ENCODE measurements around the gene VTI1A.

VTI1A gene

GRCh38 chr10:112821038-112821437 lies 374.0 kb downstream of the VTI1A start:
- WGBS (ENCODE audit: insufficient coverage, insufficient read length) = no CpG with 5 or more reads among the region's 19 CpGs
- DNase-seq (ENCODE audit: low read depth, low spot score) = no peak
- Histone ChIP-seq H3K4me3 (ENCODE audit: low read length) (no peak overlapping the region), H3K4me1 (ENCODE audit: control insufficient read depth, insufficient read depth, low read length) (no peaks in the 10 kb centered on the region), H3K27me3 (ENCODE audit: control insufficient read depth, insufficient read depth, low read length) (no peaks in the 10 kb centered on the region), H3K9me3 (ENCODE audit: control insufficient read depth, insufficient read depth, low read length) (no peaks in the 10 kb centered on the region), H3K27ac (ENCODE audit: low read length) (no peak overlapping the region), H3K36me3 (ENCODE audit: control insufficient read depth, insufficient read depth, low read length) (no peaks in the 10 kb centered on the region)

GRCh38 chr10:112821663-112822062 lies 374.6 kb downstream of the VTI1A start:
- WGBS (ENCODE audit: insufficient coverage, insufficient read length) = no CpG with 5 or more reads among the region's 7 CpGs
- DNase-seq (ENCODE audit: low read depth, low spot score) = no peak
- H3K36me3 ChIP-seq (ENCODE audit: control insufficient read depth, insufficient read depth, low read length) = no peaks in the 10 kb centered on the region
- H3K27ac ChIP-seq (ENCODE audit: low read length) = no peak overlapping the region
- no peaks in the 10 kb centered on the region for H3K4me1 ChIP-seq (ENCODE audit: control insufficient read depth, insufficient read depth, low read length)
- H3K9me3 ChIP-seq (ENCODE audit: control insufficient read depth, insufficient read depth, low read length) = no peaks in the 10 kb centered on the region
- H3K27me3 ChIP-seq (ENCODE audit: control insufficient read depth, insufficient read depth, low read length) = no peaks in the 10 kb centered on the region
- no peak overlapping the region for H3K4me3 ChIP-seq (ENCODE audit: low read length)

- no CpG with 5 or more reads among the region's 5 CpGs for WGBS (ENCODE audit: insufficient coverage, insufficient read length)
- Histone ChIP-seq H3K36me3 (ENCODE audit: control insufficient read depth, insufficient read depth, low read length) (no peaks in the 10 kb centered on the region), H3K4me3 (ENCODE audit: low read length) (no peak overlapping the region), H3K4me1 (ENCODE audit: control insufficient read depth, insufficient read depth, low read length) (no peaks in the 10 kb centered on the region), H3K9me3 (ENCODE audit: control insufficient read depth, insufficient read depth, low read length) (no peaks in the 10 kb centered on the region), H3K27ac (ENCODE audit: low read length) (no peak overlapping the region), H3K27me3 (ENCODE audit: control insufficient read depth, insufficient read depth, low read length) (no peaks in the 10 kb centered on the region)
- no peak for DNase-seq (ENCODE audit: low read depth, low spot score)
Observed at GRCh38 chr10:112823007-112823406, 376.0 kb downstream of the VTI1A start.

- H3K4me3 ChIP-seq (ENCODE audit: low read length) = no peak overlapping the region
- WGBS (ENCODE audit: insufficient coverage, insufficient read length) = no CpG with 5 or more reads among the region's 7 CpGs
- no peaks in the 10 kb centered on the region for H3K9me3 ChIP-seq (ENCODE audit: control insufficient read depth, insufficient read depth, low read length)
- DNase-seq (ENCODE audit: low read depth, low spot score) = no peak
- no peaks in the 10 kb centered on the region for H3K4me1 ChIP-seq (ENCODE audit: control insufficient read depth, insufficient read depth, low read length)
- H3K36me3 ChIP-seq (ENCODE audit: control insufficient read depth, insufficient read depth, low read length) = no peaks in the 10 kb centered on the region
- no peak overlapping the region for H3K27ac ChIP-seq (ENCODE audit: low read length)
- H3K27me3 ChIP-seq (ENCODE audit: control insufficient read depth, insufficient read depth, low read length) = no peaks in the 10 kb centered on the region
Observed at GRCh38 chr10:112823604-112824003, 376.6 kb downstream of the VTI1A start.

- Histone ChIP-seq H3K4me3 (ENCODE audit: low read length) (no peak overlapping the region), H3K36me3 (ENCODE audit: control insufficient read depth, insufficient read depth, low read length) (no peaks in the 10 kb centered on the region), H3K27ac (ENCODE audit: low read length) (no peak overlapping the region), H3K4me1 (ENCODE audit: control insufficient read depth, insufficient read depth, low read length) (peaks cover 1% of the 10 kb centered on the region; the same call in 1 of the 2 replicates), H3K9me3 (ENCODE audit: control insufficient read depth, insufficient read depth, low read length) (no peaks in the 10 kb centered on the region), H3K27me3 (ENCODE audit: control insufficient read depth, insufficient read depth, low read length) (no peaks in the 10 kb centered on the region)
- no peak for DNase-seq (ENCODE audit: low read depth, low spot score)
- no CpG with 5 or more reads among the region's 7 CpGs for WGBS (ENCODE audit: insufficient coverage, insufficient read length)
Observed at GRCh38 chr10:112826018-112826697, 379.1 kb downstream of the VTI1A start.

GRCh38 chr10:112827086-112827485 lies 380.1 kb downstream of the VTI1A start:
- H3K4me1 ChIP-seq (ENCODE audit: control insufficient read depth, insufficient read depth, low read length) = peaks cover 3% of the 10 kb centered on the region; the same call in 1 of the 2 replicates
- no peaks in the 10 kb centered on the region for H3K9me3 ChIP-seq (ENCODE audit: control insufficient read depth, insufficient read depth, low read length)
- no peaks in the 10 kb centered on the region for H3K27me3 ChIP-seq (ENCODE audit: control insufficient read depth, insufficient read depth, low read length)
- no CpG with 5 or more reads among the region's 14 CpGs for WGBS (ENCODE audit: insufficient coverage, insufficient read length)
- H3K4me3 ChIP-seq (ENCODE audit: low read length) = no peak overlapping the region
- H3K36me3 ChIP-seq (ENCODE audit: control insufficient read depth, insufficient read depth, low read length) = no peaks in the 10 kb centered on the region
- DNase-seq (ENCODE audit: low read depth, low spot score) = no peak
- no peak overlapping the region for H3K27ac ChIP-seq (ENCODE audit: low read length)

- DNase-seq (ENCODE audit: low read depth, low spot score) = no peak
- Histone ChIP-seq H3K27me3 (ENCODE audit: control insufficient read depth, insufficient read depth, low read length) (no peaks in the 10 kb centered on the region), H3K36me3 (ENCODE audit: control insufficient read depth, insufficient read depth, low read length) (no peaks in the 10 kb centered on the region), H3K9me3 (ENCODE audit: control insufficient read depth, insufficient read depth, low read length) (no peaks in the 10 kb centered on the region), H3K4me3 (ENCODE audit: low read length) (no peak overlapping the region), H3K27ac (ENCODE audit: low read length) (no peak overlapping the region), H3K4me1 (ENCODE audit: control insufficient read depth, insufficient read depth, low read length) (peaks cover 5% of the 10 kb centered on the region; the same call in 1 of the 2 replicates)
- WGBS (ENCODE audit: insufficient coverage, insufficient read length) = no CpG with 5 or more reads among the region's 4 CpGs
Observed at GRCh38 chr10:112827951-112828350, 380.9 kb downstream of the VTI1A start.

GRCh38 chr10:112831859-112832258 lies 384.8 kb downstream of the VTI1A start:
- H3K36me3 ChIP-seq (ENCODE audit: control insufficient read depth, insufficient read depth, low read length) = no peaks in the 10 kb centered on the region
- WGBS (ENCODE audit: insufficient coverage, insufficient read length) = no CpG with 5 or more reads among the region's 16 CpGs
- no peak overlapping the region for H3K4me3 ChIP-seq (ENCODE audit: low read length)
- no peak overlapping the region for H3K27ac ChIP-seq (ENCODE audit: low read length)
- no peak for DNase-seq (ENCODE audit: low read depth, low spot score)
- H3K4me1 ChIP-seq (ENCODE audit: control insufficient read depth, insufficient read depth, low read length) = peaks cover 8% of the 10 kb centered on the region; the same call in 1 of the 2 replicates
- H3K27me3 ChIP-seq (ENCODE audit: control insufficient read depth, insufficient read depth, low read length) = no peaks in the 10 kb centered on the region
- H3K9me3 ChIP-seq (ENCODE audit: control insufficient read depth, insufficient read depth, low read length) = no peaks in the 10 kb centered on the region

- Histone ChIP-seq H3K27ac (ENCODE audit: low read length) (no peak overlapping the region), H3K4me3 (ENCODE audit: low read length) (no peak overlapping the region), H3K36me3 (ENCODE audit: control insufficient read depth, insufficient read depth, low read length) (no peaks in the 10 kb centered on the region), H3K9me3 (ENCODE audit: control insufficient read depth, insufficient read depth, low read length) (no peaks in the 10 kb centered on the region), H3K4me1 (ENCODE audit: control insufficient read depth, insufficient read depth, low read length) (peaks cover 8% of the 10 kb centered on the region; the same call in 1 of the 2 replicates), H3K27me3 (ENCODE audit: control insufficient read depth, insufficient read depth, low read length) (no peaks in the 10 kb centered on the region)
- DNase-seq (ENCODE audit: low read depth, low spot score) = peak; percentile 77
- no CpG with 5 or more reads among the region's 7 CpGs for WGBS (ENCODE audit: insufficient coverage, insufficient read length)
Observed at GRCh38 chr10:112832361-112832878, 385.4 kb downstream of the VTI1A start.

GRCh38 chr10:112832959-112833358 lies 385.9 kb downstream of the VTI1A start:
- Histone ChIP-seq H3K27ac (ENCODE audit: low read length) (no peak overlapping the region), H3K4me3 (ENCODE audit: low read length) (no peak overlapping the region), H3K9me3 (ENCODE audit: control insufficient read depth, insufficient read depth, low read length) (no peaks in the 10 kb centered on the region), H3K36me3 (ENCODE audit: control insufficient read depth, insufficient read depth, low read length) (no peaks in the 10 kb centered on the region), H3K4me1 (ENCODE audit: control insufficient read depth, insufficient read depth, low read length) (peaks cover 8% of the 10 kb centered on the region; the same call in 1 of the 2 replicates), H3K27me3 (ENCODE audit: control insufficient read depth, insufficient read depth, low read length) (no peaks in the 10 kb centered on the region)
- WGBS (ENCODE audit: insufficient coverage, insufficient read length) = no CpG with 5 or more reads among the region's 2 CpGs
- no peak for DNase-seq (ENCODE audit: low read depth, low spot score)

- Histone ChIP-seq H3K27ac (ENCODE audit: low read length) (no peak overlapping the region), H3K4me3 (ENCODE audit: low read length) (no peak overlapping the region), H3K27me3 (ENCODE audit: control insufficient read depth, insufficient read depth, low read length) (no peaks in the 10 kb centered on the region), H3K4me1 (ENCODE audit: control insufficient read depth, insufficient read depth, low read length) (peaks cover 14% of the 10 kb centered on the region), H3K36me3 (ENCODE audit: control insufficient read depth, insufficient read depth, low read length) (no peaks in the 10 kb centered on the region), H3K9me3 (ENCODE audit: control insufficient read depth, insufficient read depth, low read length) (no peaks in the 10 kb centered on the region)
- DNase-seq (ENCODE audit: low read depth, low spot score) = no peak
- no CpG with 5 or more reads among the region's 8 CpGs for WGBS (ENCODE audit: insufficient coverage, insufficient read length)
Observed at GRCh38 chr10:112834751-112835181, 387.8 kb downstream of the VTI1A start.

Data from iPS DF 6.9 (cell line).